HT1080 (cell line): ENCODE data around the gene FAM149B1. TPM values are rescaled to one million over a fixed set of nuclear protein-coding genes. Genes with fewer than 3 reads are reported as not detected.
"Not testable (repeated sequence)": the region's sequence is repeated elsewhere in the genome, so short reads cannot be mapped to it uniquely, and the experiment has no call there.

Experiments
- DNase-seq: peaks from one replicate; pipeline ENCODE4 v3.0.0-alpha.2; 2015; ENCODE audit warnings: low read depth
- polyA plus RNA-seq, 2 experiments: library from polyadenylated mRNA; depleted of rRNA; stranded (reverse); fragments of >200 nt; gene quantifications; 2 replicates each; pipeline ENCODE4 v1.2.3, GENCODE V29; 2015
- total RNA-seq: library from RNA; depleted of rRNA; stranded (reverse); fragments of >200 nt; shearing (Covaris generic); gene quantifications from 2 replicates; pipeline ENCODE4 v1.2.3, GENCODE V29; 2014; rRNA removed

FAM149B1 gene
- total RNA-seq: 13.1 and 14.2 TPM in 2 replicates
- polyA plus RNA-seq (2015; cell fraction: cytosol; rRNA removed): 15.2 and 19.6 TPM in 2 replicates
- polyA plus RNA-seq (2015; cell fraction: nucleus; rRNA removed): 21.1 and 25.6 TPM in 2 replicates

- DNase-seq: peak; percentile 93
Measured at GRCh38 chr10:73167783-73168464, at the start of gene FAM149B1, which contains the start of gene ECD. TSS of gene FAM149B1 (plus strand) at chr10:73168119. CDS start at chr10:73168340, 221 bp downstream. TSS of gene ECD (minus strand) at chr10:73168008. CDS start at chr10:73163937, 4,071 bp downstream.

GRCh38 chr10:73119457-73119856 lies 48.5 kb upstream of the FAM149B1 start:
- DNase-seq: no peak

GRCh38 chr10:73119952-73120351 lies 48.0 kb upstream of the FAM149B1 start:
- DNase-seq: no peak

GRCh38 chr10:73126343-73126742 lies 41.6 kb upstream of the FAM149B1 start:
- no peak for DNase-seq

- DNase-seq: no peak
Measured at GRCh38 chr10:73131301-73131700, 36.6 kb upstream of the FAM149B1 start.

GRCh38 chr10:73131913-73132686 lies 35.8 kb upstream of the FAM149B1 start:
- DNase-seq: no peak

GRCh38 chr10:73134727-73135126 lies 33.2 kb upstream of the FAM149B1 start:
- no peak for DNase-seq

- no peak for DNase-seq
Measured at GRCh38 chr10:73136627-73137026, 31.3 kb upstream of the FAM149B1 start.

GRCh38 chr10:73139251-73139650 lies 28.7 kb upstream of the FAM149B1 start:
- DNase-seq: no peak

- DNase-seq: no peak
Measured at GRCh38 chr10:73141603-73142002, 26.3 kb upstream of the FAM149B1 start.

GRCh38 chr10:73150633-73151413 lies 17.1 kb upstream of the FAM149B1 start:
- DNase-seq: not testable (repeated sequence)

GRCh38 chr10:73152009-73152408 lies 15.9 kb upstream of the FAM149B1 start:
- no peak for DNase-seq

- DNase-seq: no peak
Measured at GRCh38 chr10:73156054-73156453, 11.9 kb upstream of the FAM149B1 start.

GRCh38 chr10:73159038-73159648 lies 8.8 kb upstream of the FAM149B1 start:
- DNase-seq: peak; percentile 48

GRCh38 chr10:73161079-73161478 lies 6.8 kb upstream of the FAM149B1 start:
- no peak for DNase-seq

GRCh38 chr10:73161662-73162061 lies 6.3 kb upstream of the FAM149B1 start:
- no peak for DNase-seq

- DNase-seq: no peak
Measured at GRCh38 chr10:73163096-73163495, 4.8 kb upstream of the FAM149B1 start.

GRCh38 chr10:73166972-73167371 lies 947 bp upstream of the FAM149B1 start:
- DNase-seq: no peak

- no peak for DNase-seq
Measured at GRCh38 chr10:73167458-73167782, 499 bp upstream of the FAM149B1 start.

- no peak for DNase-seq
Measured at GRCh38 chr10:73168465-73168803, 515 bp downstream of the FAM149B1 start.

GRCh38 chr10:73169320-73169719 lies 1.4 kb downstream of the FAM149B1 start:
- no peak for DNase-seq
